Measurements from ENCODE around the gene CBR4. TPM values are rescaled to one million over a fixed set of nuclear protein-coding genes. Genes with fewer than 3 reads are reported as not detected.
"Not testable (repeated sequence)": the region's sequence is repeated elsewhere in the genome, so short reads cannot be mapped to it uniquely, and the experiment has no call there.

Gene CBR4
- total RNA-seq, 5 donors from 2014 or later (not counting 1 experiment from before 2014, with no cell fraction given), result 13.8 to 24.3 (median 18.0) TPM

DNA sequence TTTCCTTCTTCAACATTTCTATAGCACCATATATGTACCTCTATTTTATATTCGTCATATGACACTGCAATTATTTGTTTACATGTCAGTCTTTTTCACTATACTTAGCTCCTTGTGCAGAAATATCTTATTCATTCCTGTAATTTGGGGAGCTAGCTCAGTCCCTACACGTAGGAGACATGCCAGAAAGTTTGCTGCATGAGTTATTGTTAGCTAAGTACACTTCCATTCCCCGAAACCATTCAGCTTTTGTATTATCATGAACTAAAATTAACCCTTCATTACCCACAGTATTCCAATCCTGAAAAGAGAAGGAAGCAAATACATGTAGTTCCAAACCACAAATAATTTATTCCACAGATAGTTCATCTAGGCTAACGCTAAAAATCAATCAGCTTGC, 10.2 kb downstream of the CBR4 start:
- H3K27ac ChIP-seq (ENCODE audit: low read length), result no peak overlapping the region
- peaks cover 62% of the 10 kb centered on the region for H3K36me3 Mint-ChIP-seq
- H3K4me1 Mint-ChIP-seq, result peaks cover 2 to 10% (median 10%) of the 10 kb centered on the region in 3 donors
- no peaks in the 10 kb centered on the region for H3K27me3 Mint-ChIP-seq
- 100% methylated on average over 1 of the region's 4 CpGs for WGBS (ENCODE audit: insufficient coverage)
- H3K27me3 ChIP-seq (replicated peaks in 1 of 2; ENCODE audit: control insufficient read depth in 2 of 2, extremely low read depth in 1 of 2, insufficient read depth in 2 of 2, low read length in 1 of 2), result no peaks in the 10 kb centered on the region
- peak overlapping the region in 1 of 2 donors; percentile 16 for H3K27ac Mint-ChIP-seq
- no peaks in the 10 kb centered on the region for H3K9me3 ChIP-seq
- CTCF ChIA-PET, result interaction anchor here in 1 of 2 donors (1.7 kb wide), 1 partner anchor 11 kb away, joined by 10 read pairs; the partner anchor contains the start of gene CBR4
- POLR2A ChIA-PET, result interaction anchor here in 1 of 2 donors (0.9 kb wide), 1 partner anchor 14 kb away, joined by 3 read pairs; no protein-coding TSS in a partner anchor
- peaks cover 4 to 46% of the 10 kb centered on the region in 2 donors for H3K36me3 ChIP-seq (ENCODE audit: control insufficient read depth in 2 of 2, extremely low read depth in 1 of 2, insufficient read depth in 1 of 2, low read length in 1 of 2)
- H3K4me1 ChIP-seq (ENCODE audit: control insufficient read depth in 1 of 2, extremely low read depth in 1 of 2, insufficient read depth in 2 of 2, low read length in 2 of 2), result no peaks in the 10 kb centered on the region
- H3K4me3 ChIP-seq (ENCODE audit: control insufficient read depth in 1 of 2, extremely low read depth in 1 of 2, low read length in 1 of 2), result no peak overlapping the region
- H3K4me3 Mint-ChIP-seq, result no peak overlapping the region
- DNase-seq (no peak), ATAC-seq (replicated peaks in 1 of 4) (no peak)
- H3K9me3 Mint-ChIP-seq, result no peaks in the 10 kb centered on the region

DNA sequence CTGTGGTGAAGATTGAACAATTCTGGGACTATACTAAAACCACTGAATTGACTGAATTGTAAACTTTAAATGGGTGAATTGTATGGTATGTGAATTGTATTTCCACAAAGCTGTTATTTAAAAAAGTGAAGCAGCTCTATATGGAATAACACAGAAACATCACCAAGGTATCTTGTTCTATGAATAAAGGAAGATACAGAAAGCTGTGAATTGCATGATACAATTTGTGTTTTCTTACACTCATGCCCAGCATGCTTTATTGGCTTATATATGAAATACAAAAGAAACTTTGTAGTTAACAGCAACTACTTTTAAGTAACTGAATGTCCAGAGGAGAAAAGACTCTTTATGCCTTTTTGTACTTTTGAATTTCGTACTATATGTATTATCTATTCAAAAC, 11.5 kb downstream of the CBR4 start:
- Histone ChIP-seq H3K9me3 (no peaks in the 10 kb centered on the region), H3K4me1 (ENCODE audit: control insufficient read depth in 1 of 2, extremely low read depth in 1 of 2, insufficient read depth in 2 of 2, low read length in 2 of 2) (no peaks in the 10 kb centered on the region), H3K4me3 (ENCODE audit: control insufficient read depth in 1 of 2, extremely low read depth in 1 of 2, low read length in 1 of 2) (no peak overlapping the region), H3K27ac (ENCODE audit: low read length) (no peak overlapping the region), H3K27me3 (replicated peaks in 1 of 2; ENCODE audit: control insufficient read depth in 2 of 2, extremely low read depth in 1 of 2, insufficient read depth in 2 of 2, low read length in 1 of 2) (no peaks in the 10 kb centered on the region), H3K36me3 (ENCODE audit: control insufficient read depth in 2 of 2, extremely low read depth in 1 of 2, insufficient read depth in 1 of 2, low read length in 1 of 2) (peaks cover 4 to 46% of the 10 kb centered on the region in 2 donors)
- Mint-ChIP-seq H3K27ac (no peak overlapping the region), H3K36me3 (peaks cover 54% of the 10 kb centered on the region), H3K4me1 (peaks cover 2 to 10% (median 8%) of the 10 kb centered on the region in 3 donors), H3K9me3 (no peaks in the 10 kb centered on the region), H3K4me3 (no peak overlapping the region), H3K27me3 (no peaks in the 10 kb centered on the region)
- WGBS (ENCODE audit: insufficient coverage), result no CpG with 5 or more reads among the region's 1 CpG
- ChIA-PET POLR2A (no interaction called here), CTCF (interaction anchor here in 1 of 2 donors (0.5 to 1.5 kb wide), 2 partner anchors 9 to 12 kb away, joined by 4 read pairs; partner anchors contain the start of gene CBR4)
- DNase-seq (no peak), ATAC-seq (replicated peaks in 1 of 4) (no peak)

DNA sequence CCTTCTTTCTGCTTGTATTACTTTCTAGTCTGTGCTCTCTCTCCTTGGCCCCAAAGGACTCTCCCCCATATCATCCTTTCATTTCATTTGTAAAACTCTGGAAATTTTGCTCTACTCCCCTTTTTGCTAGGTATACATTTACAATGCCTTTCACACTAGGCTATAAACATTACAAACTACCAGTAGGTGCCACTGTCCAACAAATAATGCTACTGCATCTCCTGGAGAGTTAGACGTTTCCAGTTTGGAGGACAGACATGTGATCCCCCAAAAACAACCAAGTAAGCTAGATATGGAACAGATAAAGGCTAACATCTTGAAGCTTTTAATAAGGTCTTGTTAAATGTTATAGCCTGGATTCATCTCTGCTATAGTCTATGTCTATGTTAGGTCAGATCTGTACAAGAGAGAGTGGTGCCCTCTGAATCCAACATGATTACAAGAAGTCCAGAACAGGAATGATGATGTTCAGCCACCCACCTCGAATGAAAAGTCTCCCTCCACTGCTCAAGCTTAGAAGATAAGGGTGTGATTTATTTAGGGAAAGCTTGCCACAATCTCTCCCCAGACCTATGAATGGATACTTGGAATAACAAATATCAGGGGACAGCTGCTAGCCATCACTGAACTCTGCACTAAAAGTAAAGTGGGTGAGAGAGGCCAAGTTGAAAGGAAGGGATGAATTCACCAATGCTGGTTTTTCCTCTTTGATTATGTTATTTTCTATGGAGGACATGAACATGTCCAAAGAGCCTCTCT, 14.3 kb downstream of the CBR4 start:
- ChIA-PET CTCF (interaction anchor here (0.6 to 1.2 kb wide), 6 partner anchors 10 to 488 kb away, joined by 3 to 11 read pairs (median 4); partner anchors contain the start of gene CBR4 (in 1 of the 2)), POLR2A (interaction anchor here (0.7 to 0.8 kb wide), 2 partner anchors 10 to 841 kb away, joined by 6 read pairs; no protein-coding TSS in a partner anchor)
- no CpG with 5 or more reads among the region's 2 CpGs for WGBS (ENCODE audit: insufficient coverage)

DNA sequence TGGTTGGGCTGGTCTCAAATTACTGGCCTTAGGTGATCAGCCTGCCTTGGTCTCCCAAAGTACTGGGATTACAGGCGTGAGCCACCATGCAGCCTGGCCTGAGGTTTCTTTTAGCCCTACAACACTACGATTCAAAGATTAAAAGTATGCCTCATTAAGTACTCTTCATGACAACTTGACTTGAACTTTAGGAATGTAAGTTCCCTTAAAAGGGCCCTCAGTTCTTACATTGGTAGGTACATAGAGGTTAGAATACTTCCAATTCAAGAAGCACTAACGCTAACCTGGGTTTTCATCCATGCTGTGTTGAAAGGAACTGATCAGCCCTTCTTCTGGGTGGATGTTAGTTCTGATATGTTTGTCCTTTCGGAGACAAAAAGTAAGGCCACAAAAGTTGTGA, 15.1 kb downstream of the CBR4 start:
- ATAC-seq (replicated peaks in 1 of 4), result no peak
- H3K4me3 Mint-ChIP-seq, result no peak overlapping the region
- peaks cover 35% of the 10 kb centered on the region for H3K36me3 Mint-ChIP-seq
- Histone ChIP-seq H3K9me3 (no peaks in the 10 kb centered on the region), H3K27me3 (replicated peaks in 1 of 2; ENCODE audit: control insufficient read depth in 2 of 2, extremely low read depth in 1 of 2, insufficient read depth in 2 of 2, low read length in 1 of 2) (no peaks in the 10 kb centered on the region), H3K36me3 (ENCODE audit: control insufficient read depth in 2 of 2, extremely low read depth in 1 of 2, insufficient read depth in 1 of 2, low read length in 1 of 2) (peaks cover 4 to 27% of the 10 kb centered on the region in 2 donors), H3K4me3 (ENCODE audit: control insufficient read depth in 1 of 2, extremely low read depth in 1 of 2, low read length in 1 of 2) (no peak overlapping the region), H3K4me1 (ENCODE audit: control insufficient read depth in 1 of 2, extremely low read depth in 1 of 2, insufficient read depth in 2 of 2, low read length in 2 of 2) (no peaks in the 10 kb centered on the region), H3K27ac (ENCODE audit: low read length) (no peak overlapping the region)
- WGBS (ENCODE audit: insufficient coverage), result no CpG with 5 or more reads among the region's 4 CpGs
- POLR2A ChIA-PET, result no interaction called here
- CTCF ChIA-PET, result no interaction called here
- no peak overlapping the region for H3K27ac Mint-ChIP-seq
- DNase-seq, result no peak
- H3K4me1 Mint-ChIP-seq, result peaks cover 1 to 6% (median 6%) of the 10 kb centered on the region in 3 donors
- no peaks in the 10 kb centered on the region for H3K27me3 Mint-ChIP-seq
- H3K9me3 Mint-ChIP-seq, result no peaks in the 10 kb centered on the region

More for the DNA sequence above, 14.3 kb downstream of the CBR4 start:
- Histone ChIP-seq H3K27ac (ENCODE audit: low read length) (no peak overlapping the region), H3K27me3 (replicated peaks in 1 of 2; ENCODE audit: control insufficient read depth in 2 of 2, extremely low read depth in 1 of 2, insufficient read depth in 2 of 2, low read length in 1 of 2) (no peaks in the 10 kb centered on the region), H3K4me3 (ENCODE audit: control insufficient read depth in 1 of 2, extremely low read depth in 1 of 2, low read length in 1 of 2) (no peak overlapping the region), H3K4me1 (ENCODE audit: control insufficient read depth in 1 of 2, extremely low read depth in 1 of 2, insufficient read depth in 2 of 2, low read length in 2 of 2) (no peaks in the 10 kb centered on the region), H3K36me3 (ENCODE audit: control insufficient read depth in 2 of 2, extremely low read depth in 1 of 2, insufficient read depth in 1 of 2, low read length in 1 of 2) (peaks cover 4 to 30% of the 10 kb centered on the region in 2 donors), H3K9me3 (no peaks in the 10 kb centered on the region)
- ATAC-seq (replicated peaks in 1 of 4) (peak in 1 of 4 experiments; percentile 61), DNase-seq (peak in 1 of 35 experiments; percentile 38)
- Mint-ChIP-seq H3K27me3 (no peaks in the 10 kb centered on the region), H3K4me1 (peaks cover 2 to 6% (median 6%) of the 10 kb centered on the region in 3 donors), H3K9me3 (no peaks in the 10 kb centered on the region), H3K36me3 (peaks cover 38% of the 10 kb centered on the region), H3K4me3 (no peak overlapping the region), H3K27ac (no peak overlapping the region)

DNA sequence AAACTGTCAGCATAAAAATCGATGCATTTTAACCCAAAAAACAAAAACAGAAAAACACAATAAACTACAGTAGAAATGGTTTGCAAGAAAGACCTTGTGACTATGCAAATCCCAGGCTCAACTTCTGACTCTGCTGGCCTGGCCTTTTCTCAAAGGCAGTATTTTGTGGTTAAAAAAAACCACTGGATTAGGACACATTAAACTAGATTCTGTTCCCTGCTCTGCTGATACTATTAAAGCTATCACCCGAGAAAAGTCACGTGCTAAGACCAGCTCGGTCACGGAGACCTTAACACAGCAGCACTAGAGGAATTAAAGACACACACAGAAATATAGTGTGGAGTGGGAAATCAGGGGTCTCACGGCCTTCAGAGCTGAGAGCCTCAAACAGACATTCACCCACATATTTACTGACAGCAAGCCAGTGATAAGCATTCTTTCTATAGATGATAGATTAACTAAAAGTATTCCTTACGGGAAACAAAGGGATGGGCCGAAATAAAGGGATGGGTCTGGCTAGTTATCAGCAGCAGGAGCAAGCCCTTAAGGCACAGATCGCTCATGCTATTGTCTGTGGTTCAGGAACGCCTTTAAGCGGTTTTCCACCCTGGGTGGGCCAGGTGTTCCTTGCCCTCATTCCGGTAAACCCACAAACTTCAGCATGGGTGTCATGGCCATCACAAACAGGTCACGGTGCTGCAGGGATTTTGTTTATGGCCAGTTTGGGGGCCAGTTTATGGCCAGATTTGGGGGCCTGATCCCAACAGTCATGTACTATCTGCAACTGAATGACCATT, 16.1 kb downstream of the CBR4 start:
- no peak overlapping the region for H3K4me3 ChIP-seq (ENCODE audit: control insufficient read depth in 1 of 2, extremely low read depth in 1 of 2, low read length in 1 of 2)
- POLR2A ChIA-PET, result no interaction called here

DNA sequence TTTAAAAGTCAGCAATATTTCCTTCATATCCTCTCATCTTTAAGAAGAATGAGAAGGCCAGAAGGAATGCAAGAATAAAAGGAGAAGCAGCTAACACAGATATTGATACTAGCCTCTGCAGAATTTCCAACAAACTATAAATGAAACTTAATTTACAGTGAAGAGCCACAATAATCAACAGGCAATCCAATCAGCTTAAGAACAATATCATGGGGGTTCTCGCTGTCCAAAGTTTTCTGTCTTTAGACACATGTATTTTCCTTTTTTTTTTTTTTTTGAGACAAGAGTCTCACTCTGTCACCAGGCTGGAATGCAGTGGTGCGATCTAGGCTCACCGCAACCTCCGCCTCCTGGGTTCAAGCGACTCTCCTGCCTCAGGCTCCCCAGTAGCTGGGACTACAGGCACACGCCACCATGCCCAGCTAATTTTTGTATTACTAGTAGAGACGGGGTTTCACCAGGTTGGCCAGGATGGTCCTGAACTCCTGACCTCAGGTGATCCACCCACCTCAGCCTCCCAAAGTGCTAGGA, 17.0 kb downstream of the CBR4 start:
- not testable (repeated sequence) for H3K27ac ChIP-seq (ENCODE audit: low read length); H3K27ac Mint-ChIP-seq; DNase-seq; H3K4me3 ChIP-seq (ENCODE audit: control insufficient read depth in 1 of 2, extremely low read depth in 1 of 2, low read length in 1 of 2); H3K9me3 Mint-ChIP-seq; H3K27me3 Mint-ChIP-seq; ATAC-seq (replicated peaks in 1 of 4); H3K27me3 ChIP-seq (replicated peaks in 1 of 2; ENCODE audit: control insufficient read depth in 2 of 2, extremely low read depth in 1 of 2, insufficient read depth in 2 of 2, low read length in 1 of 2); H3K4me3 Mint-ChIP-seq; H3K9me3 ChIP-seq; H3K4me1 Mint-ChIP-seq; H3K4me1 ChIP-seq (ENCODE audit: control insufficient read depth in 1 of 2, extremely low read depth in 1 of 2, insufficient read depth in 2 of 2, low read length in 2 of 2)
- 100% methylated on average over 1 of the region's 7 CpGs for WGBS (ENCODE audit: insufficient coverage)
- ChIA-PET POLR2A (interaction anchor here in 1 of 2 donors (0.7 kb wide), 1 partner anchor 17 kb away, joined by 8 read pairs; the partner anchor contains the start of gene CBR4), CTCF (interaction anchor here in 1 of 2 donors (1.1 kb wide), 1 partner anchor 17 kb away, joined by 4 read pairs; the partner anchor contains the start of gene CBR4)
- peaks cover 4 to 25% of the 10 kb centered on the region in 2 donors for H3K36me3 ChIP-seq (ENCODE audit: control insufficient read depth in 2 of 2, extremely low read depth in 1 of 2, insufficient read depth in 1 of 2, low read length in 1 of 2)
- peaks cover 29% of the 10 kb centered on the region for H3K36me3 Mint-ChIP-seq

More for the DNA sequence above, 16.1 kb downstream of the CBR4 start:
- no peaks in the 10 kb centered on the region for H3K27me3 ChIP-seq (replicated peaks in 1 of 2; ENCODE audit: control insufficient read depth in 2 of 2, extremely low read depth in 1 of 2, insufficient read depth in 2 of 2, low read length in 1 of 2)
- Mint-ChIP-seq H3K4me3 (no peak overlapping the region), H3K4me1 (peaks cover 0 to 6% (median 3%) of the 10 kb centered on the region in 3 donors), H3K9me3 (no peaks in the 10 kb centered on the region), H3K27ac (no peak overlapping the region), H3K36me3 (peaks cover 35% of the 10 kb centered on the region), H3K27me3 (no peaks in the 10 kb centered on the region)
- H3K4me1 ChIP-seq (ENCODE audit: control insufficient read depth in 1 of 2, extremely low read depth in 1 of 2, insufficient read depth in 2 of 2, low read length in 2 of 2), result no peaks in the 10 kb centered on the region
- no peak for DNase-seq
- peaks cover 4 to 25% of the 10 kb centered on the region in 2 donors for H3K36me3 ChIP-seq (ENCODE audit: control insufficient read depth in 2 of 2, extremely low read depth in 1 of 2, insufficient read depth in 1 of 2, low read length in 1 of 2)
- CTCF ChIA-PET, result no interaction called here
- WGBS (ENCODE audit: insufficient coverage), result 89% methylated on average over 3 of the region's 13 CpGs
- H3K9me3 ChIP-seq, result no peaks in the 10 kb centered on the region
- no peak for ATAC-seq (replicated peaks in 1 of 4)
- no peak overlapping the region for H3K27ac ChIP-seq (ENCODE audit: low read length)
